ENCODE measurements around the gene CIROP.

GRCh38 chr14:23131482-23131881, 26.7 kb upstream of the CIROP start:
- no peak for TF ChIP-seq CTCF (IDR thresholded peaks at IDR 0.05)
- TF ChIP-seq POLR2A (IDR thresholded peaks at IDR 0.05) = no peak
